ENCODE data around the gene ADM5.

DNA sequence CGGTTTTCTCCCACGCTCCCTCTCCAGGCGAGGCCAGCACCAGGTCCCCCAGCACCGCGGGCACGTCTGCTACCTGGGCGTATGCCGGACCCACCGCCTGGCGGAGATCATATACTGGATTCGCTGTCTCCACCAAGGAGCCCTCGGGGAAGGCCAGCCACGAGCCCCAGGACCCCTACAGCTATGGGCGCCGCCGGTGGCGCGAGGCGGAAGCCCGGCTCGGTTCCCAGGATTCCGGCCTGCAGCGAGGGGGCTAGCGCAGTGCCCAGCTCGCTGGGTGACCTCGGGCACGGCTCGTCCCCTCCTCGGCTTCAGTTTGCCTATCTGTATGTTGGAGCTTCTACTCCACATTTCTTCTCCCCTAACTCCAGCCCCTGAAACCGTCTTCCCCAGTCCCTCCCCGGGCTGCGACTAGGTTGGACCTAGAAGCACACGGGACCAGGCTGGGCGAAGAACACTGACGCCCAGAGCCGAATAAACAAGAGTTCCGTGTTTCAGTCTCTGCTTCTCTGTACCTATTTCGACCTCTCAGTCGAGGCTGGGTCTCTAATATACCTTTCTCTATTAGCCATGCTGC lies 773 bp downstream of the ADM5 start:
- TF ChIP-seq POLR2A (IDR thresholded peaks at IDR 0.05) (no peak), CTCF (IDR thresholded peaks at IDR 0.05 in 8 of 11, conservative IDR thresholded peaks at IDR 0.05 in 3 of 11) (peak in 2 of 11 experiments; percentile 3 to 8)

All from spleen (tissue), 7 donors.